GM19372 (cell line): Measurements from ENCODE around the gene RBBP6.
A peak's percentile ranks its signal among the peaks of the same experiment; 100 is the strongest.
"Not testable (repeated sequence)": the region's sequence is repeated elsewhere in the genome, so short reads cannot be mapped to it uniquely, and the experiment has no call there.

ENCODE experiments used
- ATAC-seq: cut with Tn5 transposase; IDR thresholded peaks from one replicate; pipeline ENCODE4 v1.9.1; 2021; ENCODE audit warnings: mild to moderate bottlenecking, low read depth, moderate library complexity; ENCODE audit not compliant: unreplicated experiment

Gene RBBP6, protein sequence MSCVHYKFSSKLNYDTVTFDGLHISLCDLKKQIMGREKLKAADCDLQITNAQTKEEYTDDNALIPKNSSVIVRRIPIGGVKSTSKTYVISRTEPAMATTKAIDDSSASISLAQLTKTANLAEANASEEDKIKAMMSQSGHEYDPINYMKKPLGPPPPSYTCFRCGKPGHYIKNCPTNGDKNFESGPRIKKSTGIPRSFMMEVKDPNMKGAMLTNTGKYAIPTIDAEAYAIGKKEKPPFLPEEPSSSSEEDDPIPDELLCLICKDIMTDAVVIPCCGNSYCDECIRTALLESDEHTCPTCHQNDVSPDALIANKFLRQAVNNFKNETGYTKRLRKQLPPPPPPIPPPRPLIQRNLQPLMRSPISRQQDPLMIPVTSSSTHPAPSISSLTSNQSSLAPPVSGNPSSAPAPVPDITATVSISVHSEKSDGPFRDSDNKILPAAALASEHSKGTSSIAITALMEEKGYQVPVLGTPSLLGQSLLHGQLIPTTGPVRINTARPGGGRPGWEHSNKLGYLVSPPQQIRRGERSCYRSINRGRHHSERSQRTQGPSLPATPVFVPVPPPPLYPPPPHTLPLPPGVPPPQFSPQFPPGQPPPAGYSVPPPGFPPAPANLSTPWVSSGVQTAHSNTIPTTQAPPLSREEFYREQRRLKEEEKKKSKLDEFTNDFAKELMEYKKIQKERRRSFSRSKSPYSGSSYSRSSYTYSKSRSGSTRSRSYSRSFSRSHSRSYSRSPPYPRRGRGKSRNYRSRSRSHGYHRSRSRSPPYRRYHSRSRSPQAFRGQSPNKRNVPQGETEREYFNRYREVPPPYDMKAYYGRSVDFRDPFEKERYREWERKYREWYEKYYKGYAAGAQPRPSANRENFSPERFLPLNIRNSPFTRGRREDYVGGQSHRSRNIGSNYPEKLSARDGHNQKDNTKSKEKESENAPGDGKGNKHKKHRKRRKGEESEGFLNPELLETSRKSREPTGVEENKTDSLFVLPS (N-terminal part only)

DNA sequence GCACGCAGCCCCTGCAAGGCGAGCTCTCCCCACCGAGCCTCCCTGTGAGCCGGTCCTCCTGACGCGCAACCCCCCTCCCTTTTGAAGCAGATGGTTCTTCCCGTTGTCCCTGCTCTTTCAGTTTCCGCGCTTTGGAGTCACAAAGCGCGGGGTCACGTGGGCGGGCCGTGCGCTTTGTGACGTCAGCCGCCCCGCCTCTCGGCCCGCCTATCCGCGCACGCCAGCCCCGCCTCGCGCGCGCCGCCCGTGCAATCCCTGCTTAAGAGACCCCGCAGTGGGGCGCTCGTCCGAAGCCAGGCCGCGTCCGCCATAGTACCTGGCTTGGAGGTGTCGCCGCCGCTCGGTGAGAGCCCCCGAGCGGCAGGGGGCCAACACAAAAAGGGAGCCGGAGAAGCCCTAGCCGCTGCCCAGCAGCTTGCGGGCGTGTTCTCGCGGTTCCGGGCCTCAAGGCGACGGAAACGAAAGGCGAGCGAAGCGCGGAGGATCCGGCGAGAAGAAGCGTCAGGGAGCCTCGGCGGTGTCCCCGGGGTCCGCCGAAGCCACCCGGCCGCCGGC lies at the start of gene RBBP6:
RBBP6 (plus strand) TSS at position 272 of the 555 bp plus-strand sequence. CDS start 1,061 bp downstream, outside the sequence.
- ATAC-seq, result peak; percentile 87

DNA sequence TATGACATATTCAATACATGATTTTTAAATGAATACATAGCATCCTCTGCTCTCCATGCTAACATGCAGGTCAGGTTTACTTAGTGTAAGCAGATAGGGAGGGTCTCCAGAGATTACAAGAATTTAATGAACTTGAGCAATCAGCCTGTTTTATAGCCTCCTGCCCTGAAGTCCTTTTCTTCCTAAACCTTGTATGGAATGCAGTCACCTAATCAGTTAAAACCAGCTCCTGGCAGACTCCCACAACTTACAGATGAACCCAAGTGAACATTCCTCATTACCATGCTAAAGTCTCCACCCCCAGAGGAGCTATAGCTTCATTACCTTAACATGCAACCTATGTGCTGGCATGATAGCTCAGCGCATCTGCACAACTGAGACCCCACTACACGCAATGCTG lies 48.5 kb upstream of the RBBP6 start:
- no peak for ATAC-seq

DNA sequence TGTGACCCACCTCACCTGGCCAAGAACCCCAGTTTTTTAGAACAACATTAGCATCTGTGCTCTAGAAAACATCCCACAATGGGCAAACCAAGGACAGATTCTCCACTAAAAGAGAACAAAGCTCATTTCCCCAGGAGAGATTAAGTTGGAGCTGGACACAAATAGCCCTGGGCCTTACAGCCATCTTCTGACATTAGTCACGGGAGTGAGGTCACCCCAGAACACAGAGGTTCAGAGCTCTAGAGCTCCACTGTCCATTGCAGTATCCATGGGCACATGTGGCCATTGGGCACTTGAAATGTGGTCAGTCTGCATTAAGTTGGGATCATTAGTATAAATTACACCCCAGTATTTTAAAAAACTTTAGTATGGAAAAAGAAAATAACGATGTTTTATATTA lies 47.6 kb upstream of the RBBP6 start:
- ATAC-seq, result no peak

DNA sequence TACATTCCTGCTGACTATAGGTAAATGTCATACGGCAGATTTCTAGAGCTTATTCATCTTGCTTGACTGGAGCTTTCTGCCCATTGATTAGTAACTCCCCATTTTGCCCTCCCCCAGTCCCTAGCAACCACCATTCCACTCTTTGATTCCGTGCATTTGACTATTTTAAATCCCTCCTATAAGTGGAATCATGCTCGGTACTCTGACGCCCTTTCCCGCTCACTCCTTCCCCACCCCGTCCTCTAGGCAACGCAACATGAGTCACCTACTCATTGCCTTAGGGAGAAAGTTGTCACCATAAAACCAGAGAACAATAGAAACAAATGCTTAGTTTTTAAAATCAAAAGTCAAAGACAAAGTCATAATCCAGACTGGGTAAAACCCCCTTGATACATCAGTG lies 45.5 kb upstream of the RBBP6 start:
- no peak for ATAC-seq

DNA sequence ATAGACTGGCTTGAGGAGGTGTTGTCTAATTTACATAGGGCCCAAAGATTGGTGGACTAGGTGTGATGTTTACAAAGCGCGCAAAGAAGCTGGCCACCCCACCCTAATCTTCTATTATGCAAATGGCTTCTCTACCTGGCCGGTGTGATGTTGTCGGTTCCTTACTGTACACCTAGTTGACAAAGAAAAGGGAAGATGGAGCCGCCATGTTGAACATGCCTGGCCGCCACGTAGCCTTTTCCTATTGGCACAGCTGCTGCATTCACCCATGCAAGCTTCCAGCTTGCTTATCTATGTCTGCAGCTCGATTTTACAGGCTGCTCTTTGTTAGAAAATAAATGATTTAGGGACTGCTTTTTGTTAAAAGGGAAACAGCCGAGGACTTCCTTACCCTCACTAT lies 44.2 kb upstream of the RBBP6 start:
- ATAC-seq, result not testable (repeated sequence)

DNA sequence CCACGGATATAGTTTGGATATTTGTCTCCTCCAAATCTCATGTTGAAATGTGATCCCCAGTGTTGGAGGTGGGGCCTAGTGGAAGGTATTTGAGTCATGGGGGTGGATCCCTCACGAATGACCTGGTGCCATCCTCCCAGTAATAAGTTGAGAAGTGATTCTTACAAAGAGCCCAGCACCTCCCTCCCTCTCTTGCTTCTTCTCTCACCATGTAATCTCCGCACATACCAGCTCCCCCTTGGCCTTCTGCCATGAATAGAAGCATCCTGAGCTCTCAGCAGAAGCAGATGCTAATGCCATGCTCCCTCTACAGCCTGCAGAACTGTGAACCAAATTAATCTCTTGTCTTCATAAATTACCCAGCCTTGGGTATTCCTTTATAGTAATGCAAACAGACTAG lies 41.9 kb upstream of the RBBP6 start:
- ATAC-seq, result no peak

DNA sequence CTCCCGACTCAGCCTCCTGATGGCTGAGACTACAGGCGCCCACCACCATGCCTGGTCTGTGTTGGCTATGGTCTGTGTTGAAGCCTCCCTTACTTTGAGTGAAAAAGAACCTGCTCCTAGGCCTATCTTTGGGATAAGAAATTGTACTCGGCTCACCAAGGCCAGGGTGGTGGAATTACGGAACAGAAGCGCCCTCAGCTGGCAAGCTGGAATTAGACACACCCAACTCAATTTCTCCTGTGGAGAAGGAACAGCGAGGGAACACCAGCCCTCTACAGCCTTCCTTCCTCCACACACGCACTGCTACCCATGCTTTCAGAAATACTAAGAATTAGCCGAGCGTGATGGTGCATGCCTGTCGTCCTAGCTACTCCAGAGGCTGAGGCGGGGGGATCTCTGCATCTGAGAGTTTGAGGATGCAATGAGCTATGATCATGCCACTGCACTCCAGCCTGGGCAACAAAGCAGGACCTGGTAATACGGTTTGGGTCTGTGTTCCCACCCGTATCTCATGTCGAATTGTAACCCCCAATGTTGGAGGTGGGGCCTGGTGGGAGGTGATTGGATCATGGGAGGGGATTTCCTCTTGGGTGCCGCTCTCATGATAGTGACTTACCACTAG lies 40.1 kb upstream of the RBBP6 start:
- no peak for ATAC-seq

DNA sequence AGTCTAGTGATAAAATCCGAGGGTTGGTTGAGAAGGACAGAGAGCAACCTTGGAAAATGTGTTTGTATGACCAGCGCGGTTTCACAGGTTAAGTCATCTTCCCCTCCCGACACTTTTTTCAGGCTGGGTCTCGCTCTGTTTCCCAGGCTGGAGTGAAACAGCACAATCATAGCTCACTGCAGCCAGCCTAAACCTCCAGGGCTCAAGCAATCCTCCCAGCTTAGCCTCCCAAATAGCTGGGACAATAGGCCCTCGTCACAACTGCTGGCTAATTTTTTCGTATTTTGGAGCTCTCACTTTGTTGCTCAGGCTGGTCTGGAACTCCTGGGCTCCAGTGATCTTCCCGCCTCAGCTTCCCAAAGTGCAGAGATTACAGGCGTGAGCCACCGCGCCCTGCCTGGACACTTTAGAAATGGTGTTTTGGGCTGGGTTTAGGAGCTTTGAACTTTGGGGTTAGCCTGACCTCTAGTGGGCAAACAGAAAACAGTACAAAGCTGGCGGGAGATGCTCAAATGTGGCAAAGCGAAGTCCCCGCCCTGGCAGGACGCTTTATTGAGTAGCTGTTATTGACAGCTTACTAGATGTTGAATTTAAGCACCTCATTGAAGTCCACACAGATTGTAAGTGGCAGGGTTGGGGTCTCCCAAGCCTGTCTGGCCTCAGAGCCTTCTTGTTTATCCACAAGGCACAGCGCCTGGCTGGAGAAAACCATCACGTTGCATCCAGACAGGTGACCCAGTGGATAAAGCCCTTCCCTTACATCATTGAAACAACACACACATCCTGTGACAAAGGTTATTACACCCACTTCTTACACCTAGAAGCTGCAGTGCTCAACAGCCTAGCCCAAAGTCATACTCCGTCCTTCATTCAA lies 34.7 kb upstream of the RBBP6 start:
- no peak for ATAC-seq

DNA sequence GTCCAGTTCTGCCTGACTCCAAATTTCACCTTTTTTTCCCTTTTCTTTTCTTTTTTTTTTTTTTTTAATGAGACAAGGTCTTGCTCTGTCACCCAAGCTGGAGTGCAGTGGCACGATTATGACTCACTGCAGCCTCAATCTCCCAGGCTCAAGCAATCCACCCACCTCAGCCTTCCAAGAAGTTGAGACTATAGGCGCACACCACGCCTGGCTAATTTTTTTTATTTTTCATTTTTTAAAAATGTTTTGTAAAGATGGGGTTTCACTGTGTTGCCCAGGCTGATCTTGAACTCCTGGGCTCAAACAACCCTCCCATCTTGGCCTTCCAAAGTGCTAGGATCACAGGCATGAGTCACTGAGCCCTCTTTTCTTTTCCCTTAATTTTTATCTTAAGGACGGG lies 33.4 kb upstream of the RBBP6 start:
- no peak for ATAC-seq

DNA sequence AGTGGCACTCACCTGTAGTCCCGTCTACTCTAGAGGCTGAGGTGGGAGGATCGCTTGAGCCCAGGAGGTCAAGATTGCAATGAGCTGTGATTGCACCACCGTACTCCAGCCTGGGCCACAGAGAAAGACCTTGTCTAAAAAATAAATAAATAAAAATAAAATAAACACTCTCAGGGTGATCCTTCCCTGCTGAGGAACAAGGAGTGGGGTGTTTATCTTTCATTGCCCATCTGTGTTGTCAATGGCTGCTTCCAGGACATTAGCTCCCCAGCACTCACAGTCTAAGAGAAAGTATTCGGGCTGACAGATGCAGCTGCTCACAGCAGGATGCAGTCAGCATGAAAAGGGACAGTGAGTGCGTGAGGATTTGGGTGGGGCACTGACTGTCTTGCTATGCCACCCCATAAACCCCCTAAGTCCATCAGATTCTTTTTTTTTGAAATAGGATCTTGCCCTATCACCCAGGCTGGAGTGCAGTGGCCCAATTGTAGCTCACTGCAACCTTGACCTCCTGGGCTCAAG lies 31.3 kb upstream of the RBBP6 start:
- no peak for ATAC-seq

DNA sequence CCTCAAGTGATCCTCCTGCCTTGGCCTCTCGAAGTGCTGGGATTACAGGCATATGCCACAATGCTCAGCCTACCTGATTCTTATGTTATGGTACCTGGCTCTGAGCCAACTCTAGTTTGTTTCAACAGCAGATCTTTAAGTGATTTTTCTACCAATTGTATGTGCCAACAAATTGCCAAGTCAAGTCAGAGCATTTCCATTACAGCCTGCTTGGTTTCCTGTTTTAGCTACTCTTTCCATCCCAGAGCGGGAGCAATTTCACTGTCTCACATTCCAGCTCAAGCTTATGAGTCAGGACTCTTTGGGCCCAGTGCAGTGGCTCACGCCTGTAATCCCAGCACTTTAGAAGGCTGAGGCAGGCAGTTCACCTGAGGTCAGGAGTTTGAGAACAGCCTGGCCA lies 30.8 kb upstream of the RBBP6 start:
- no peak for ATAC-seq

DNA sequence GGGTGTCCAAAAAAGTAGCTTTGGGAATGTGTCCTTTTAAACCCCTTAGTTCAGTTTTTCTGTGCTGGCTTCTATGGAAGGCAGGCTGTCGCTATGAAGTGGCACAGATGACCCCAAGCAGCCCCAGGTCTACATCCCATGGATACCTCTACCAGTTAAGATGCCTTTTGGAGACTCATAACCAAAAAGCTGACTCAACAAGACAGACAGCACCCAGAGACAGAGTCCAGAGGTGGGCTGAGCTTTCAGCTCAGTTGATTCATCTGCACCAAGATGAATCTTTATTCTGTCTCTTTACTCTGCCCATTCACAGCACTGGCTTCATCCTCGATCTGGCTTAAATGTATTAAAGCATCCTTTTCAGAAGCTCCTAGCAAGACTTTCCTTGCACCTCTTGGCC lies 29.8 kb upstream of the RBBP6 start:
- no peak for ATAC-seq

DNA sequence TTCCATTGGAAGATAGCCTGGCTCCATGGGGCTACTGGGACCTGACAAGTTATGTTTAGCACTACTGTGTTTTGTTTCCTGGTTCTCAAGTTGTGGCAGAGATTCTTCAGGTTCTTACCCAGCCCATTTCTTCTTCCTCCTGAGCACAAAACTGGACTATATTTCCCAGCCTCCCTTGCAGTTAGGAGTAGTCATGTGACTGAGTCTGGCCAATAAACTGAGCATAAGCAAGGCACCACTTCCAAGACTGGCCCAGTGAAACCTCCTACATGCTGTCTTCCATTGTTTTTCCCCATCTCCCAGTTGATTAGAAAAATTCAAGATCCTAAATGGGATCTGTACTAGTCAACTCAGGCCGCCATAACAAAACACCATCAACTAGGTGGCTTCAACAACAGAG lies 28.2 kb upstream of the RBBP6 start:
- ATAC-seq, result no peak

DNA sequence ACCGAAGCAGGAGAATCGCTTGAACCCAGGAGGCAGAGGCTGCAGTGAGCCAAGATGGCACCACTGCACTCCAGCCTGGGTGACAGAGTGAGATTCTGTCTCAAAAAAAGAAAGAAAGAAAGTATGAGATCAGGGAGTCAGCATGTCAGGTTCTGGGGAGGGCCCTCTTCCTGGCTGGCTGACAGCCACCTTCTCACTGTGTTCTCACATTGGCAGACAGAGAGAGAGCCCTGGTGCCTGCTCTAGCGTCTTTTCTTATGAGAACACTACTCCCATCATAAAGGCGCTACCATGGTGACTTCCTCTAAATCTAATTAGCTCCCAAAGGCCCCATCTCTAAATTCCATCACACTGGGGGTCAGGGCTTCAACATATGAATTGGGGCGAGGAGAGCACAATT lies 27.6 kb upstream of the RBBP6 start:
- no peak for ATAC-seq

DNA sequence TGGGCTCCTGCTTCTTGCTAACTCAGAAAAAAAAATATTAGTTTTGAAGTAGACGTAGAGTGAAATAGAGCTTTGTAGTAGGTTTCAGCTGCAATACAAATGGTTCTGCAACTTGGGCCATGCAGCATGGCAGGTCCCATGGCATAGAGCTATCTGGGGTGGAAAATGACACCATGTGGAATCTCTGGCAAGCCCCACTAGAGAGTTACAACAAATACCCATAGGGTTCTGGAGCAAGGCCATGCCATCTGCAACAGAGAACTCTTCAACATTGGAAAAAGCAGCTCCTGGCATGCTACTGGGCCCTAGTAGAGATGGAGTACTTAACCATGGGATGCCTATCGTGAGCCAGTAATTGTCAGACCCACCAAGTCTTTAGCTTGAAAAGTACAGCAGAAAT lies 25.3 kb upstream of the RBBP6 start:
- no peak for ATAC-seq

DNA sequence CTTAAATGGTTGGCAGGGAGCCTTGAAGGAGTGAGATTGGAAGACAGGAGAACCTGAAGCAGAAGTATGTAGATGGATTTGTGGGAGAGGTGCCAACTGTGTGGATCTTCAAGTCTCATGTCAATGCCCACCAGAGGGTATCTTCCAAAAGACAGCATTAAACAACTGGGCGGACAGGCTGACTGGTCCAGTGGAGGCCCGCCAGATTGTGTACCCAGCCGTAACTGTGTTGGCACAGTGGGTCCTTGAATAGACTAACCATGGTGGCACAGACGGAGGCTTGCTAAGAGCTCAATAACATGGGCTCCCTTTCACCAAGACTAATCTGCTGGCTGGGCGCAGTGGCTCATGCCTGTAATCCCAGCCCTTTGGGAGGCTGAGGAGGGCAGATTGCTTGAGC lies 24.2 kb upstream of the RBBP6 start:
- ATAC-seq, result no peak

DNA sequence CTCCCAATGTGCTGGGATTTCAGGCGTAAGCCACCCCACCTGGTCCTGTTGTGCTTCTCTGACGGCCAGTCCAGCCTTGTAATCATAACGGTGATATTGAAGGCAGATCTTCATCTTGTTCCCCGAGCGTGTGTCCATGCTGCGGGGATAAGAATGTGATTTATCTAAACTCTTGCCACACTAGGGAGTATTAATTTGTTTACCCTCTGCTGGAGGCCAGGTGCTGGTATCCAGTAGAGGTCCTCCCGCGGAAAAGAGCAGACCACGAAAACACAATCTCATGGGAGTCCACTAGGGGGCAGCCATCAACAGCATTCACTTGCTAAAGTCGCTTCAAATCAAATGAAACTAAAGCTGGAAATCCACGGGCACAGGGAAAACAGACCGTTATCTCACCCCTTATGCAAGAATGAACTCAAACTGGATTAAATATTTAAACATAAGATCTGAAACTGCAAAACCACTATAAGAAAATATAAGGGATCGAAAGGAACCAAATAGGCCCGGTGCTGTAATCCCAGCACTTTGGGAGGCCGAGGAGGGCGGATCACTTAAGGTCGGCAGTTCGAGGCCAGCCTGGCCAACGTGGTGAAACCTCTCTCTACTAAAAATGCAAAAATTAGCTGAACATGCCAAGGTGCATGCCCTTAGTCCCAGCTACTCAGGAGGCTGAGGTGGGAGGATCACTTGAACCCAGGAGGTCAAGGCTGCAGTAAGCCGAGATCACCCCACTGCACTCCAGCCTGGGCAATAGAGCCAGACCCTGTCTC lies 22.3 kb upstream of the RBBP6 start:
- ATAC-seq, result no peak

DNA sequence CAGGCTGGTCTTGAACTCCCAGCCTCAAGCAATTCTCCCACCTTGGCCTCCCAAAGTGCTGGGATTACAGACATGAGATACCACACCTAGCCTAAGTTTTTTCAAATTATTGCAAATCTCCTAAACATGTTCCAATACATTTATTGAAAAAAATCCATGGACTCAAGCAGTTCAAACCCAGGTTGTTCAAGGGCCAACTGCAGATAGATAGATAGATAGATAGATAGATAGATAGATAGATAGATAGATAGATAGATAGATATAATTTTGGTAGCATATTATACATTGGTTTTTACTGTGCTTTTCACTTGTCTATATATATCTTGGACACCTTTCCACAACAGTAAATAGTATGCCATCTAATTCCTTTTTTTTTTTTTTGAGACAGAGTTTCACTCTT lies 20.9 kb upstream of the RBBP6 start:
- ATAC-seq, result no peak

DNA sequence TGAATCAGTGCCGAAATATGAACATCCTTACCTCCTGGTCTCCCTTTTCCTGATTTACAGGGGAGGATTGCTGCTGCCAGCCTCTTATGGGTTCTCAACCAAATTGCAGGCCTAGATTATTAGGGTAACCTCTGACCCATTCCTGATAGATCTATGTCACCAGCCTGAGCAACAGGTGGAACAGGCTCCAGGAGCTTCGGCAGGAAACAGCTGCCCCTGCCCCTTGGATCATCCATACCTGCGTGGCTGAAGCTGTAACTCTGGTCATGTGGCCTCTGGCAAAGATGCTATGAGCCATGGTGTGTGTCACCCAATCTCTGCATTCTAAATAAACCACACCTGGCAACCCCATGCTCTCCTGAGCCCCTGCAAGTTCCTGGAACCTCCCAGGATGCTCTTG lies 18.4 kb upstream of the RBBP6 start:
- no peak for ATAC-seq
